Spleen (tissue), 11 donors: Measurements from ENCODE around the gene CSF2. TPM values are rescaled to one million over a fixed set of nuclear protein-coding genes. Genes with fewer than 3 reads are reported as not detected.

Source experiments
- DNase-seq: peaks from one replicate; pipeline ENCODE4 v3.0.0-alpha.2; 2020
- H3K27ac ChIP-seq, 8 donors: fragments of 200-600 bp; sonication (generic) in 7 of 8; 1 replicate in 4 of 8; 2 replicates in 4 of 8; pipeline versions ENCODE4 v1.5.0 to v1.8.0; 2016 to 2021; ENCODE audit warnings: inconsistent platforms in 4 of 8, mild to moderate bottlenecking in 4 of 8, moderate library complexity in 1 of 8
- H3K27me3 ChIP-seq, 7 donors: fragments of 200-600 bp; sonication (generic) in 6 of 7; replicated peaks in 1 of 7; 1 replicate in 4 of 7; 2 replicates in 3 of 7; pipeline versions ENCODE4 v1.5.0 to v1.8.0; 2016 to 2021; ENCODE audit warnings: inconsistent platforms in 3 of 7, mild to moderate bottlenecking in 1 of 7
- H3K36me3 ChIP-seq, 6 donors: fragments of 200-600 bp; sonication (generic) in 5 of 6; 1 replicate in 4 of 6; 2 replicates in 2 of 6; pipeline versions ENCODE4 v1.5.0 to v1.8.0; 2016 to 2021; ENCODE audit warnings: inconsistent platforms in 2 of 6
- H3K4me1 ChIP-seq, 6 donors: fragments of 200-600 bp; sonication (generic) in 5 of 6; 1 replicate in 3 of 6; 2 replicates in 3 of 6; pipeline versions ENCODE4 v1.5.0 to v1.8.0; 2016 to 2021; ENCODE audit warnings: inconsistent platforms in 3 of 6
- H3K4me3 ChIP-seq, 8 donors: fragments of 200-600 bp; sonication (generic) in 7 of 8; 1 replicate in 4 of 8; 2 replicates in 4 of 8; pipeline versions ENCODE4 v1.5.0 to v1.8.0; 2016 to 2021; ENCODE audit warnings: inconsistent platforms in 4 of 8, mild to moderate bottlenecking in 4 of 8, moderate library complexity in 2 of 8
- H3K9me3 ChIP-seq, 8 donors: fragments of 200-600 bp; sonication (generic) in 7 of 8; 1 replicate in 4 of 8; 2 replicates in 4 of 8; pipeline versions ENCODE4 v1.5.0 to v1.8.0; 2016 to 2021; ENCODE audit warnings: inconsistent platforms in 4 of 8
- CTCF ChIP-seq, 11 experiments: fragments of 200-600 bp in 7 of 11; fragments of 450-650 bp in 4 of 11; sonication (generic) in 4 of 11; IDR thresholded peaks in 8 of 11; conservative IDR thresholded peaks in 3 of 11; 1 replicate in 7 of 11; 2 replicates in 4 of 11; pipeline versions ENCODE4 v1.4.0 to v1.8.0; 2016 to 2021; ENCODE audit warnings: antibody characterized with exemption in 11 of 11, inconsistent platforms in 4 of 11, mild to moderate bottlenecking in 1 of 11
- POLR2A ChIP-seq, 3 donors: fragments of 450-650 bp; IDR thresholded peaks; one replicate each; pipeline ENCODE4 v1.5.1; 2017; ENCODE audit warnings: antibody characterized with exemption in 3 of 3, mild to moderate bottlenecking in 1 of 3
- POLR2AphosphoS5 ChIP-seq, 3 donors: sonication (generic); formaldehyde crosslinking; IDR thresholded peaks; one replicate each; pipeline ENCODE4 v1.5.1; 2017; ENCODE audit warnings: antibody characterized with exemption in 3 of 3
- WGBS, 5 donors: extraction: QIAGEN DNeasy Blood & Tissue Kit in 3 of 5; methylation state at CpG; one replicate each; pipeline versions ENCODE4 v1.1.5 to v1.1.7; 2013 to 2018; 5-methylcytosine and 5-hydroxymethylcytosine counted together
- intact Hi-C: fragments of 100-400 bp; cut with DNase I; formaldehyde crosslinking; loops from one replicate; pipeline ENCODE4 v1.15.0; 2023; ENCODE audit warnings: low total_unique reads
- polyA plus RNA-seq, 3 donors: library from polyadenylated mRNA; stranded (reverse); fragments of 200-250 nt; gene quantifications; one replicate each; pipeline ENCODE4 v1.2.1, GENCODE V29; 2013
- total RNA-seq, 7 donors: library from RNA; depleted of rRNA in 3 of 7; stranded (reverse); fragments of >200 nt in 3 of 7; fragmentation: NEBNext Ultra II Directional in 4 of 7; extraction: Animal tissue kit (Norgen Biotek cat#: 25700) in 4 of 7; gene quantifications; one replicate each; pipeline versions ENCODE4 v1.1.0 to v1.2.1, GENCODE V29; 2016 to 2021
- donor health status: healthy with polysubstance abuse.
- donor health status: DM: no; HTN: no; CAD: no; lungs with moderate emphysema.
- donor health status: DM: no; HTN: no; CAD: no.
- donor health status: Bipolar disorder and iron deficiency.
- donor health status: healthy.
- donor health status: DM: no; HTN: no; CAD: no.
- donor health status: DM: yes; HTN: yes; CAD: no.

CSF2 gene
- total and polyA plus RNA-seq, 10 donors: not detected

GRCh38 chr5:132076202-132076830, 2.7 kb downstream of the CSF2 start:
- 85 to 94% (median 93%) methylated on average over 11 of the region's 11 CpGs for WGBS, 5 donors
- H3K36me3 ChIP-seq: no peaks in the 10 kb centered on the region
- DNase-seq: no peak
- H3K4me3 ChIP-seq: no peak overlapping the region
- H3K27me3 ChIP-seq: no peaks in the 10 kb centered on the region
- peaks cover 0 to 5% (median 0%) of the 10 kb centered on the region in 6 donors for H3K4me1 ChIP-seq
- TF ChIP-seq POLR2AphosphoS5 (IDR thresholded peaks at IDR 0.05) (no peak), CTCF (IDR thresholded peaks at IDR 0.05 in 8 of 11, conservative IDR thresholded peaks at IDR 0.05 in 3 of 11) (no peak), POLR2A (IDR thresholded peaks at IDR 0.05) (no peak)
- H3K9me3 ChIP-seq: no peaks in the 10 kb centered on the region
- no peak overlapping the region for H3K27ac ChIP-seq
- intact Hi-C loops: no loop called here

- Histone ChIP-seq H3K27ac (no peak overlapping the region), H3K4me1 (peaks cover 0 to 5% (median 0%) of the 10 kb centered on the region in 6 donors), H3K27me3 (no peaks in the 10 kb centered on the region), H3K9me3 (no peaks in the 10 kb centered on the region), H3K4me3 (no peak overlapping the region), H3K36me3 (no peaks in the 10 kb centered on the region)
- no peak for TF ChIP-seq POLR2A (IDR thresholded peaks at IDR 0.05)
- WGBS, 5 donors: 86 to 94% (median 88%) methylated on average over 8 of the region's 8 CpGs
- DNase-seq: no peak
- intact Hi-C loops: no loop called here
Measured at GRCh38 chr5:132076983-132077382, 3.4 kb downstream of the CSF2 start.

DNA sequence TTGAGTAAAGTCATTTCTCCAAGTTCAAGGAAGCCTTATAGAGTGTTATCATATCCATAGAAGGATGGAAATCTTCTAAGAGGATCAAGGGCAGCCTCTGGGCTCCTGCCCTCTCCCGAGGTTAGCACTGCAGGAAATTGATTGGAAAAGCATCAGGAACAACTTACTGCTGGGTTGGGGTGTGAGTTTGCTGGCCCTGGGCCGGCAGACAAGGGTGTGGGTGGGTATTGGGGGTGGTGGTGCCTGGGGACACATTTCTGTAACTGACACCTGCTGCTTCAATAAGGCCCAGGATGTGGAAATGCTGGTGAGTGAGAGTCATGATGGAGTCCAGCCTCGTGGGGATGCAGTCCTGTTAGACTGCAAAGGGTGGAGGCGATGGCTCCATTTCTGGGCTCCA, 5.5 kb downstream of the CSF2 start:
- intact Hi-C loops: no loop called here
- no peaks in the 10 kb centered on the region for H3K9me3 ChIP-seq
- peaks cover 0 to 5% (median 0%) of the 10 kb centered on the region in 6 donors for H3K4me1 ChIP-seq
- no peak overlapping the region for H3K4me3 ChIP-seq
- no peaks in the 10 kb centered on the region for H3K36me3 ChIP-seq
- 73 to 83% (median 80%) methylated on average over 4 of the region's 4 CpGs for WGBS, 5 donors
- no peaks in the 10 kb centered on the region for H3K27me3 ChIP-seq
- DNase-seq: no peak
- no peak overlapping the region for H3K27ac ChIP-seq
- TF ChIP-seq POLR2AphosphoS5 (IDR thresholded peaks at IDR 0.05) (no peak), POLR2A (IDR thresholded peaks at IDR 0.05) (no peak), CTCF (IDR thresholded peaks at IDR 0.05 in 8 of 11, conservative IDR thresholded peaks at IDR 0.05 in 3 of 11) (no peak)

- TF ChIP-seq POLR2A (IDR thresholded peaks at IDR 0.05): no peak
- TF ChIP-seq CTCF (IDR thresholded peaks at IDR 0.05 in 8 of 11, conservative IDR thresholded peaks at IDR 0.05 in 3 of 11): no peak
- no peak for TF ChIP-seq POLR2AphosphoS5 (IDR thresholded peaks at IDR 0.05)
- WGBS, 5 donors: 64 to 100% (median 91%) methylated on average over 3 of the region's 3 CpGs
- no peak overlapping the region for H3K4me3 ChIP-seq
- DNase-seq: peak; percentile 48
- H3K36me3 ChIP-seq: no peaks in the 10 kb centered on the region
- H3K4me1 ChIP-seq: peaks cover 0 to 5% (median 0%) of the 10 kb centered on the region in 6 donors
- H3K27ac ChIP-seq: no peak overlapping the region
- no peaks in the 10 kb centered on the region for H3K27me3 ChIP-seq
- intact Hi-C loops: no loop called here
- H3K9me3 ChIP-seq: no peaks in the 10 kb centered on the region
Measured at GRCh38 chr5:132079619-132080018, 6.0 kb downstream of the CSF2 start.
